ENCODE measurements around the gene CARNS1.

DNA sequence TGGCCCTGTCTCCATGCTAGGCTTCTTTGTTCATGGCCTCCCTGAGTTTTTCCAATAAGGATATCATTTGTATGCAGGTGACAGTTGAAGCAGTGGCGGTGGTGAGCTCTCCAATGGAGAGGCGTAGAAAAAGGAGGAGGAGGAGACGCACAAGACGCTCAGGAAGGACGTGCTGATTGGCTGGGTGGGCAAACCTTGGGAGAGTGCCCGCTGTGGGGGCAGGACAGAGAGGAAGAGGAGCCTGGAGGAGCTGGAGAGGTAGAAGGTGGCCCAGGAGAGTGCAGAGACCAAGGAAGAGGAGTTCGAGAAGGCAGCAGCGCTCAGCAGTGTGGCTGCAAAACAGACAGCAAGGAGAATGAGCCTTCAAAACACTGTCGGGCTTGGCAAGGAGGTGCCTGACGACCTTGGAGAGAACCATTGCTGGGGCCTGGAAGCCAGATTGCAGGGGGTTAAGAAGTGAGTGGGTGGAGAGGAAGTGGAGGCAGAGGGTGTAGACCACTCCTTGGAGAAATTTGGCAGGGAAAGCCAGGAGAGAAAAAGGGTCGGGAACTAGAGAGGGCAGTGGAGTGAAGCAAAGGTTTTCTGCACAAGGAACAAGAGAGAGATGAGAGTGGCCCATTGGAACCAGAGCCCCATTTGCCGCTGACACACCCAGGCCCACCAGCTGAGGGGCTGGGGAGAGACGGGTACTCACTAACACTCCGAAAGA lies 49.6 kb upstream of the CARNS1 start:
- TF ChIP-seq, protein P1, sequence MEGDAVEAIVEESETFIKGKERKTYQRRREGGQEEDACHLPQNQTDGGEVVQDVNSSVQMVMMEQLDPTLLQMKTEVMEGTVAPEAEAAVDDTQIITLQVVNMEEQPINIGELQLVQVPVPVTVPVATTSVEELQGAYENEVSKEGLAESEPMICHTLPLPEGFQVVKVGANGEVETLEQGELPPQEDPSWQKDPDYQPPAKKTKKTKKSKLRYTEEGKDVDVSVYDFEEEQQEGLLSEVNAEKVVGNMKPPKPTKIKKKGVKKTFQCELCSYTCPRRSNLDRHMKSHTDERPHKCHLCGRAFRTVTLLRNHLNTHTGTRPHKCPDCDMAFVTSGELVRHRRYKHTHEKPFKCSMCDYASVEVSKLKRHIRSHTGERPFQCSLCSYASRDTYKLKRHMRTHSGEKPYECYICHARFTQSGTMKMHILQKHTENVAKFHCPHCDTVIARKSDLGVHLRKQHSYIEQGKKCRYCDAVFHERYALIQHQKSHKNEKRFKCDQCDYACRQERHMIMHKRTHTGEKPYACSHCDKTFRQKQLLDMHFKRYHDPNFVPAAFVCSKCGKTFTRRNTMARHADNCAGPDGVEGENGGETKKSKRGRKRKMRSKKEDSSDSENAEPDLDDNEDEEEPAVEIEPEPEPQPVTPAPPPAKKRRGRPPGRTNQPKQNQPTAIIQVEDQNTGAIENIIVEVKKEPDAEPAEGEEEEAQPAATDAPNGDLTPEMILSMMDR (IDR thresholded peaks at IDR 0.05) = no peak
- TF ChIP-seq POLR2AphosphoS5 (IDR thresholded peaks at IDR 0.05) (no peak), EP300 (IDR thresholded peaks at IDR 0.05) (no peak), POLR2A (IDR thresholded peaks at IDR 0.05) (no peak)

All from upper lobe of left lung (tissue), 4 donors.